Measurements from ENCODE around the gene NUP155.
"Not testable (repeated sequence)": the region's sequence is repeated elsewhere in the genome, so short reads cannot be mapped to it uniquely, and the experiment has no call there.

Gene NUP155

GRCh38 chr5:37272511-37272910 is 98.4 kb downstream of the NUP155 start:
- DNase-seq, result no peak

GRCh38 chr5:37268100-37268499 is 102.8 kb downstream of the NUP155 start:
- DNase-seq, result not testable (repeated sequence)

GRCh38 chr5:37255774-37256358 is 115.0 kb downstream of the NUP155 start:
- no peak for DNase-seq

- no peak for DNase-seq
These were observed 116.3 kb downstream of the NUP155 start for GRCh38 chr5:37254581-37254980.

GRCh38 chr5:37251665-37252064 is 119.2 kb downstream of the NUP155 start:
- no peak for DNase-seq

- no peak for DNase-seq
These were observed 121.1 kb downstream of the NUP155 start for GRCh38 chr5:37249815-37250164.

- DNase-seq, result peak; percentile 32
These were observed 121.7 kb downstream of the NUP155 start, which contains the start of gene CPLANE1 for GRCh38 chr5:37248970-37249814. Gene CPLANE1 (minus strand): TSS chr5:37249376. CDS start chr5:37247698, 1,678 bp downstream.

- no peak for DNase-seq
These were observed 122.4 kb downstream of the NUP155 start for GRCh38 chr5:37248421-37248969.

- DNase-seq, result no peak
These were observed 123.4 kb downstream of the NUP155 start for GRCh38 chr5:37247496-37247895.

- no peak for DNase-seq
These were observed 123.9 kb downstream of the NUP155 start for GRCh38 chr5:37247036-37247435.
